Amniotic stem cell (primary cell): ENCODE data around the gene INF2.
"Not testable (repeated sequence)": the region's sequence is repeated elsewhere in the genome, so short reads cannot be mapped to it uniquely, and the experiment has no call there.

Source experiments
- DNase-seq: peaks from one replicate; lab custom pipeline; 2025; lab: John Stamatoyannopoulos, UW

The INF2 gene

DNA sequence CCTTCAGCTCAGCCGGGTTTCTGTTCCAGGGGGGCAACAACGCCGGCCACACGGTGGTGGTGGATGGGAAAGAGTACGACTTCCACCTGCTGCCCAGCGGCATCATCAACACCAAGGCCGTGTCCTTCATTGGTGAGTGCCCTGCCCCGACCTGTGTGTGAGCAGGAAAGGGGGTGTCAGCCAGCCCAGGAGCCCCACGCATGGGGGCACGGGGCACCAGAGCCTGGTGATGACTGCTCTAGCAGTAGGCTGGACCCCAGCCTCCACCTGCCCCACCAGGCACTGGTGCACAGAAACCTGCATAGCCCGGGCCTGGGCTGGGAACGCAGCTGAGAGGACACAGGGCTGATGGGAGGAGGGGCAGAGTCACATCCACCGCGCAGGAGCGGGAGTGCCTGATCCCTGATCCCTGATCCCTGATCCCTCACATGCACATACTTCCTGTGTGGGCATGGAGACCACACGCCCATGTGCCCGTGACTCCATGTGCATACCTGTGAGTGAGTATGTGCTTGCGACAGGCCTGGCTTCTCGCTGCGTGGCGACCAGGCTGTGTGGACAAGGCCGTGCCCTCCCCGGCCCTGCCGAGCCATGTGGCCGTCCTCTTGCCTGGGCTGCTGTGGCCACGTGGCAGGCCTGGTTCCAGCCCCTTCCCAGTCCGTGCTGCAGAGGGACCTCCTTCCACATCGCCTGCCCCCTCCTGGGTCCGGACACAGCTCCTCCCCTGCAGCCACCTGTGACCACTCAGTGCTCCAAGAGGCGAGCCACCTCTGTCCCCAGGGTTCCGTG is 45.8 kb downstream of the INF2 start:
- DNase-seq: no peak

DNA sequence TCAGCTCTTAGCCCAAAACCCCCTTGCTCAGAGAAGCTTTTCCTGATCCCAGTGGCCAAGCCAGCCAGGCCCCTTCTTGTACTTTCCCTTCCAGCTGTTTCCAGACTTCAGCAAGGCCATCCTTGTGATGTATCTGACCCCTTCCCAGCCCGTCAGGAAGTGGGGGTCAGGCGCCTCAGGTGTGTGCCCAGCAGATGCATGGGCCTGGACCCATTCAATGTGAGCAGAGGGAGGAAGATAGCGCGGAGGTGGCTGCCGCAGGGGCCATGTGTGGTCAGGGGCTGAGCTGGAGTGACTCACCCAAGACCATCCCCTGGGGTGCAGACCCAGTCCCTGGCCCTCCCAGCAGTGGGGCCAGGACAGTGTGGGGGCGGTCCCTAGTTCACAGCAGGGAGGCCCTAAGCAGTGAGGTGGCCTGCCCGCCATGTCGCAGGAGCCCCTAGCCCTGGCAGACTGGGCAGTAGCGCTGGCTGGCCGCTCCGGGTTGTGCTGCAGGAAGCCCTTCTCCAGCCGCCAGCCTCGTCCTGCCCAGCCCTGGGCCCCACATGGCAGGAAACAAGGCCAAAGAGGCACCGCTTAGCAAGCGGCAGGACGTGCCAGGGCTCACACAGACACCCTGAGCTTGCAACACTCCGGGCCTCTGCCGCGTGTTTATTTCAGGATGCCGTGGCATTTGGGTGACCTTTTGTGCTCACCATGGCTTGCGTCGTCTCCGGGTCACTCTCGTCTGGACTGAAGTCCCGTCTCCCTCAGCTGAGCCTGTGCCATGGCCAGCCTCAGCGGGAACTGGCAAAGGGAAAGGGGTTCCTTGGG is 46.6 kb downstream of the INF2 start:
- no peak for DNase-seq

- DNase-seq: no peak
These were observed 49.1 kb downstream of the INF2 start for GRCh38 chr14:104738375-104739019.

GRCh38 chr14:104739026-104739425 is 49.6 kb downstream of the INF2 start:
- DNase-seq: no peak

DNA sequence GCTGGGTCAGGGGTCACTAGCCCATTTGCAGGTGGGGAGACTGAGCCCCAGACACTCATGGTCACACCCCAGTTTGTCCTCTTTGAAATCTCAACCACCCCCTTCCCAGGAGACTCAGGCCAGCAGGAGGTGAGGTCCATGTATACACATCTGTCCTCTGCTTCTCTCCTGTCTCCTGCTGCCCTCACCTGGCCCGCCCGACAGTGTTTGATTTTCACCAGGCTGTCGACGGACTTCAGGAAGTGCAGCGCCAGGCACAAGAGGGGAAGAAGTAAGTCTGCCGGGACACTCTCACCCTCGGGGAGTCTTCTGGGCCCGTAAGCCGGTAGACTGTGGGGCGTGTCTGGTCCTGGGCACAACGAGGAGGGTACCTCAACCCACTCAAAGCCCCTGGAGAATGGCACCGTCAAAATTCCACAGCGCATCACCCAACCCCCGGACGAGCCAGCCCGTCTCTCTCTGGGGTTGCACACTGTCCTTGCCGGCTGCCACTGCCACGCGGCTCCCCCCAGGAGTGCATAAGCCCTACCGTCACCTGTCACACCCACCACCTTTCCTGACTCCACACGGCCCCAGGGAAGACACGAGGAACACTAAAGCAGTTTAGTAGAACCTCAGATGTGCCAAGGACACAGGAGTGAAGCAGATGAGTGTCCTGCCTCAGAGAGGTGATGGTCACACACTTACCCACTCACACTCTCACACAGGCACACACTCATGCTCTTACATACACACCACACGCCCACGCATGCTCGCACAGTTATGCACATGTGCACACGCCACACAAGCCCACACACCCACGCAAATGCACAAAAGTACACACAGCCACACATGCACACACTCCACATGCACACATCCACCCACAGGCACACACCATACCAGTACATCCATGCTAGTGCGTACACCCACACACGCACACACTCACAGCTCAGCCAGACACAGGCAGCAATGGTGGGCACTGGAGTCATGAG is 50.4 kb downstream of the INF2 start:
- no peak for DNase-seq

GRCh38 chr14:104741108-104741802 is 51.8 kb downstream of the INF2 start:
- DNase-seq: no peak

DNA sequence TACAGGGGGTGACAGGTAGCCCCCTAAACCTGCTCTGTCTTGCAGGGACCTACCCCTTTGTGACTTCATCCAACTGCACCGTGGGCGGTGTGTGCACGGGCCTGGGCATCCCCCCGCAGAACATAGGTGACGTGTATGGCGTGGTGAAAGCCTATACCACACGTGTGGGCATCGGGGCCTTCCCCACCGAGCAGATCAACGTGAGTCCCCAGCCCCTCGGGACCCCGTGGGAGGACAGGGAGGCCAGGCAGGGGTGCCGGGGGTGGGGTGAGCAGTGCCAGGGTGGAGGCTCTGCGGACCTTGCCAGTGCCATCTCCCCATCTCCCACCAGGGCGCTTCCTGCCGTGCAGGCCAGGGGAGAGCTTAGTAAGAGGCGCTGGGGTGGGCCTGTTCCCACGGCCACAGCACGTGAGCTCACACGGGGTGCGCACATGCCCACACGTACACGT is 52.4 kb downstream of the INF2 start:
- no peak for DNase-seq

DNA sequence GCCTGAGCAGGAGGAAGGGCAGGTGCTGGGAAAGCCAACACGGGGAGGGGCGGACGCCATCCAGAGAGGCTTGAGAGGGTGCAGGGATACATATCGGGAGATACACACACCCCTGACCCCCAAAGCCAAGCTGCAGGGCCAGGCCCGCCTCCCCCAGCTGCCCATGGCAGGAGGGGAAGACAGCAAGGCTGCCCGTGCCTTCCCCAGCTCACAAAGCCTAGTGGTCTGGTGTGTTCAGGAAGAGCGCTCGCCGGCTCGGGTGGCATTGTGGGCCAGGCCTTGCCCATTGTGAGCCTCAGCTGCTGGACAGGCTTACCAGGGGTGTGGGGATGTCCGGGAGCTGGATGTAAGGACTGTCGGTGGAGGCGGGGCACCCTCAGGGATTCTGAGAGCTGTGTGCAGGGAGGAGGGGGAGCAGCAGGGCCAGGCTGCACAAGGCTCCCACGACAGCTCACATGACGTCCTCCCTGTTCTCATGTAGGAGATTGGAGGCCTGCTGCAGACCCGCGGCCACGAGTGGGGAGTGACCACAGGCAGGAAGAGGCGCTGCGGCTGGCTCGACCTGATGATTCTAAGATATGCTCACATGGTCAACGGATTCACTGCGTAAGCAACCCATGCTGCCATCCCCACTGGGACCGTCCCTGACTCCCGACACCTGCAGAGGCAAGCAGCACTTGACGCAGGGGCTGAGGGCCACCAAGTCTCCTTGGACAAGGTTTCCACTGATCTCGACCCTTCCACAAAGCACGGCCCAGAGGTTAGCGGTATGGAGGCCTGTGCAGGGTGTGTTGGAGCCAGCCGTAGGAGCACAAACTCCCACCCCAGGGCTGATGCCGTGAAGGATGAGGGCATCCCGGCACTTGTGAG is 53.4 kb downstream of the INF2 start:
- no peak for DNase-seq

GRCh38 chr14:104743461-104744380 is 54.3 kb downstream of the INF2 start:
- DNase-seq: no peak

DNA sequence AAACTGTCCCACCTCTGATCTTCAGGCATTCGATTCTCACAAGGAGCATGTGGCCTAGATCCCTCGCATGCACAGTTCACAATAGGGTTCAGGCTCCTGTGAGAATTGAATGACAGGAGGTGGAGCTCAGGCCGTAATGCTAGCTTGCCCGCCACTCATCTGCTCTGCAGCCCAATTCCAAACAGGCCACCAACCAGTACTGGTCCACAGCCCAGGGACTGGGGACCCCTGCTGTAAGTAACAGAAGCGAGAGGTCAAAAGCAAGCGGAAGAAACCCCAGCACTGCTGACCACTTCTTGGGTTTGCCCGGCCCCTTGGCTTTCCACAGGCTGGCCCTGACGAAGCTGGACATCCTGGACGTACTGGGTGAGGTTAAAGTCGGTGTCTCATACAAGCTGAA is 55.1 kb downstream of the INF2 start:
- no peak for DNase-seq

DNA sequence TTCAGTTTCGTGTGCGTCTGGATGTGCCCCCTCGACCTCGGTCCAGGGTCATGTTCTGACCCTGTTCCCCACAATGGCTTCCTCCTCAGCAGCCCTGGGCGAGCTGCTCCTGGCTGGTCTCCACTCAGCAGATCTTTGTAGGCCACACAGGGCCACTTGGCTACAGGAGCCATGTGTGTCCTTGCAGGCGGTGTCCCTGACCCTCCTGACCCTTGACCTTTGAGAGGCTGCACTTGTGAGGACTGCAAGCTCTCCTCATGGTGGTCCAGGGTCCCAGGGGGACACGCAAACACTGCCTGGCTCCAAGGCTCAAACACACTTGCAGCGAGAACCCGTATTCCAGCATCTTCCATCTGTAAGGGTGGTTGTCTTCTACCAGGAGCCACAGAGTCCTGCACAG is 56.0 kb downstream of the INF2 start:
- DNase-seq: no peak

GRCh38 chr14:104746071-104746545 is 56.7 kb downstream of the INF2 start:
- no peak for DNase-seq

DNA sequence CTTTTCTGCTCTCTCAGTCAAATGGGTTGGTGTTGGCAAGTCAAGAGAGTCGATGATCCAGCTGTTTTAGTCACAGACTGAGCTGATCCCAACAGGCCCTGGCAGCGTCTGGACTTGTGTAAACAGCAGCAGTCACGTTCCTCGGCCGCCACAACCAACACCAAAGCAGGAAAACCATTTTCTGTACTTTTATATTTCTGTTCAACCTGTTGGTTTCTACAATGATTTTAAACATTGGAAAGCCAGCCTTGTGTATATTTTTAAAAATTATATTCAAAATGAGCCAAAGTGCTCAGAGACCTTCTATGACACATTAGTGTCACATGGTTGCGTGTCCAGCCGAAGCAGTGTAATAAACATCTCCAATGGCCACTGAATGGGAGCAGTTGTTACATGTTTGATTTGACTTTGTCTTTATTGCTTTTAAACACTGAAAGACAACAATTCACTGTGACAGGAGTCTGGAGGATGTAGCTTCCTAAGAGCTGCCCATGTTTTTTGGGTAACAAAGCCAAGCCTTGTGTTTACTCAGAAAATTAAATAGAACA is 57.6 kb downstream of the INF2 start:
- no peak for DNase-seq

GRCh38 chr14:104747876-104748275 is 58.5 kb downstream of the INF2 start:
- no peak for DNase-seq

DNA sequence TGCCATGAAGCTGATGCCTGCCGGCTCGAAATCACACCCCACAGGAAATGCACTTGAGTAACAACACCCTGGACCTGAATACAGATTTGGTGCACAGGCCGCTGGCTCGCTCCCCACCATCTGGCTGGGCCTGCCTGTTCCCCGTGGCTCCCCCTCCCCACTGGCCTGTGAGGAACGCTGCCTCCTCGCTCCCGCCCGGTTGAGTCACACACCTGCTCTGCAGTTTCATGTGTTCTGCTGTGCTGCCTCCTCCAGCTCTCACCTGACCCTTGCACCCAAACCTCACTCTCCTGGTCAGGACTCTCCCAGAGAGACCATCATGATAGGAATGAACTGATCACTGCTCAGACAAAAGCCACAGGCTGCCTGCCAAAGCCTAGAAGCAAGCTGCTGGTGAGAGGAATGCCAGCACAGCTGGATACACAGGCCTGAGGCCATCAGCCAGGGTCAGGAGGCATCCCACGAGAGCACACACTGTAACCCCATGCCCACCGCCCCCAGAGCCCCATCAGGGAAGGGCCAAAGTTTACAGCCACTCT is 59.8 kb downstream of the INF2 start:
- no peak for DNase-seq

DNA sequence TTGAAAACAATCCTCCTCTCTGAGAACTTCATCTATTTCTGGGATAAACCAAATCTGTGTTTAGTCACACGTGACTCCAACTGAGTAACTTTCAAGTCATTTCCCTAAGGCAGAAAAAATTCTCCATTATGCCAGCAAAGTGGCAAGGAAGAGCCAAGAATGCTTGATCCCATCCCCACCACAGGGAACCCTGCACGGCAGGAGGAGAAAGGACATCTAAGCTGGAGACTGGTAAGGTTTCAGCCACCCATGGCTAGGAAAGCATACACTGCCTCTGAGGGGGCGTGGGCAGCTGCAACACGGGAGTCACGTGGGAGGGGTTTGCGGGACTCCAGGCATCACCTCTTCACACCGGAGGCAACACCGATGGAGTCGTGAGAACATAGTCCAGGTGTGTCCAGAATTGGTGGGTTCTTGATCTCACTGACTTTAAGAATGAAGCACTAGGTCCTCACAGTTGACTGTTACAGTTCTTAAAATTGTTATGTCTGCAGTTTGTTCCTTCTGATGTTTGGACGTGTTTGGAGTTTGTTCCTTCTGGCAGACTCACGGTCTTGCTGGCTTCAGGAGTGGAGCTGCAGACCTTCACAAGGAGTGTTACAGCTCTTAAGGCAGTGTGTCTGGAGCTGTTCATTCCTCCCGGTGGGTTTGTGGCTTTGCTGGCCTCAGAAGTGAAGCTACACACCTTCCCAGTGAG is 60.8 kb downstream of the INF2 start:
- DNase-seq: no peak

GRCh38 chr14:104750753-104751057 is 61.3 kb downstream of the INF2 start:
- not testable (repeated sequence) for DNase-seq
